ENCODE results near the gene CACNA1G. TPM values are rescaled to one million over a fixed set of nuclear protein-coding genes. Genes with fewer than 3 reads are reported as not detected.

Gene CACNA1G
- total and polyA plus RNA-seq, 10 donors, result 0.02 to 1.3 (median 0.09) TPM; not detected in 1

DNA sequence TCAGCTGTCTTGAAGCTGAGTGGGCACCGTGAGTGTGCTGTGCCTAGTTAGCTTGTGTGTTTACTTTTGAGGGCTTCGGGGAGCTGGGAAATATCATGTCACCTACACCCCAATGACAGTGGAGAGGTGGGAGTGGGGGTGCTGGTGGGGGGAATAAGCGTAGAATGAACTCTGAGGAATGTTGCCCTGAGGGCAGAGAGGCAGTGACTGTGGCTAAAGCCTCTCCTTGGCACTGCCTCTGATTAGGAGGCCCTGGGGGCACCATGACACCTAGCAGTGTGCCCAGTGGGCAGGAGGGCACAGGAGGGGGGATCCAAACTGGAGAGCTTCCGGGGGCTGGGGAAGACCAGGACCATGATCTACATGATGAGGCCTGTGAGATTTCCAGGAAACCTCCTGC, 24.8 kb downstream of the CACNA1G start:
- Histone ChIP-seq H3K9me3 (no peaks in the 10 kb centered on the region), H3K27me3 (replicated peaks in 1 of 7) (peaks cover 0 to 22% (median 0%) of the 10 kb centered on the region in 7 donors), H3K4me3 (no peak overlapping the region), H3K36me3 (no peaks in the 10 kb centered on the region), H3K4me1 (peaks cover 0 to 20% (median 10%) of the 10 kb centered on the region in 6 donors), H3K27ac (no peak overlapping the region)
- WGBS, 5 donors, result 84 to 90% (median 87%) methylated on average over 4 of the region's 4 CpGs
- no peak for DNase-seq
- intact Hi-C loops (cut with DNase I; ENCODE audit: low total_unique reads), result no loop called here
- no peak for TF ChIP-seq CTCF (IDR thresholded peaks at IDR 0.05 in 8 of 11, conservative IDR thresholded peaks at IDR 0.05 in 3 of 11)
- no peak for TF ChIP-seq POLR2A (IDR thresholded peaks at IDR 0.05)
- no peak for TF ChIP-seq POLR2AphosphoS5 (IDR thresholded peaks at IDR 0.05)

DNA sequence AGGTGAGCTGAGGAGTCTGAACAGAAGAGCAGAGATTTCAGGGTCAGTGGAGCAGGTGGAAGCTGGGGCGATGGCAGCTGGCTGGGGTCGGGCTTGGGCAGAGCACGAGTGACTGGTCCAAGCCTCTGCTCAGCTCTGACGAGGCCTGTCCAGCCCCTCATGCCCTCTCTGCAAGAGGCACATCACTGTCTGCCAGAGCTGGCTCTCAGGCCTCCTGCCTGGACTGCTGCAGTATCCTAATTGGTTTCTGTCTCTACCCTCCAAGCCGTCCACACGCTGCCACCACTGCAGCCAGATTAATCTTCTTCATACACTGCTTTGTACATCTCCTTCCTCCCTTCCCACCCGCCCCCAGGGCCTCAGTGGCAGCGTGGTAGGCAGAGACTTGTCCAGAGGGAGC, 25.4 kb downstream of the CACNA1G start:
- no peak overlapping the region for H3K4me3 ChIP-seq
- 78 to 82% (median 79%) methylated on average over 8 of the region's 8 CpGs for WGBS, 5 donors
- no peaks in the 10 kb centered on the region for H3K36me3 ChIP-seq
- peaks cover 0 to 22% (median 11%) of the 10 kb centered on the region in 6 donors for H3K4me1 ChIP-seq
- no peak for DNase-seq
- H3K27ac ChIP-seq, result no peak overlapping the region
- H3K27me3 ChIP-seq (replicated peaks in 1 of 7), result peaks cover 0 to 16% (median 0%) of the 10 kb centered on the region in 7 donors
- intact Hi-C loops (cut with DNase I; ENCODE audit: low total_unique reads), result no loop called here
- no peaks in the 10 kb centered on the region for H3K9me3 ChIP-seq
- TF ChIP-seq POLR2AphosphoS5 (IDR thresholded peaks at IDR 0.05) (no peak), POLR2A (IDR thresholded peaks at IDR 0.05) (no peak), CTCF (IDR thresholded peaks at IDR 0.05 in 8 of 11, conservative IDR thresholded peaks at IDR 0.05 in 3 of 11) (no peak)

- DNase-seq, result no peak
- TF ChIP-seq POLR2AphosphoS5 (IDR thresholded peaks at IDR 0.05), result no peak
- TF ChIP-seq CTCF (IDR thresholded peaks at IDR 0.05 in 8 of 11, conservative IDR thresholded peaks at IDR 0.05 in 3 of 11), result no peak
- no peak for TF ChIP-seq POLR2A (IDR thresholded peaks at IDR 0.05)
- Histone ChIP-seq H3K27me3 (replicated peaks in 1 of 7) (peaks cover 0 to 9% (median 0%) of the 10 kb centered on the region in 7 donors), H3K4me1 (peaks cover 0 to 22% (median 11%) of the 10 kb centered on the region in 6 donors), H3K9me3 (no peaks in the 10 kb centered on the region), H3K4me3 (no peak overlapping the region), H3K27ac (no peak overlapping the region), H3K36me3 (no peaks in the 10 kb centered on the region)
- WGBS, 5 donors, result 86 to 90% (median 87%) methylated on average over 9 of the region's 9 CpGs
- intact Hi-C loops (cut with DNase I; ENCODE audit: low total_unique reads), result no loop called here
Observed at GRCh38 chr17:50586421-50587247, 26.1 kb downstream of the CACNA1G start.

DNA sequence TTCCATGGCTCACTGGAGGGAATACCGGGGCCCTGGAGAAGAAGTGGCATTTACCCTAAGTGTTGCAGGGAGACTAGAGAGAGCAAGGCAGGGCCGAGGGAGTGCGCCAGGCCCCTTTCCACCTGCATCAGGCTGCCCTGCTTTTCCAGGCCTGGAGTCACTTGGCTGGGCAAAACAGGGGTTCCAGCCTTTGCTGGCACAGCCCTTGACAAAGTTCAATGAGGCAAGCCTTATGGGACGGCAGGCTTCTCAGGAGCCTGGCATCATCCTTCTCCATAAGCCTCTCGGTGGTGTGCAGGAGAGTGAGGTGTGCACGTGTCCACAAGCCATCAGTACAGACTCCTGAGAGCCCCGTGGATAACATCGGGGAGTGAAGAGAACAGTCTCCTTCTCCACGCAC, 27.1 kb downstream of the CACNA1G start:
- H3K27ac ChIP-seq, result no peak overlapping the region
- no peaks in the 10 kb centered on the region for H3K36me3 ChIP-seq
- H3K4me3 ChIP-seq, result no peak overlapping the region
- H3K4me1 ChIP-seq, result peaks cover 0 to 22% (median 11%) of the 10 kb centered on the region in 6 donors
- peaks cover 0 to 2% (median 0%) of the 10 kb centered on the region in 7 donors for H3K27me3 ChIP-seq (replicated peaks in 1 of 7)
- TF ChIP-seq CTCF (IDR thresholded peaks at IDR 0.05 in 8 of 11, conservative IDR thresholded peaks at IDR 0.05 in 3 of 11) (no peak), POLR2AphosphoS5 (IDR thresholded peaks at IDR 0.05) (no peak), POLR2A (IDR thresholded peaks at IDR 0.05) (no peak)
- 78 to 92% (median 90%) methylated on average over 9 of the region's 9 CpGs for whole genome bisulfite sequencing, 5 donors
- no peak for DNase-seq
- intact Hi-C loops (cut with DNase I; ENCODE audit: low total_unique reads), result no loop called here
- no peaks in the 10 kb centered on the region for H3K9me3 ChIP-seq

Measured in spleen (tissue), 11 donors.